WI38 (cell line): ENCODE measurements around the gene NANS.

Experiments used
- H3K4me3 ChIP-seq: 2 replicates; pipeline ENCODE4 v1.5.1; 2011; ENCODE audit warnings: low read depth, mild to moderate bottlenecking, control low read depth, low read length
- TF ChIP-seq, protein P1 (sequence below): IDR thresholded peaks from 2 replicates; pipeline ENCODE4 v1.5.1; 2012; ENCODE audit warnings: low read depth, mild to moderate bottlenecking, control low read depth, low read length

NANS gene

DNA sequence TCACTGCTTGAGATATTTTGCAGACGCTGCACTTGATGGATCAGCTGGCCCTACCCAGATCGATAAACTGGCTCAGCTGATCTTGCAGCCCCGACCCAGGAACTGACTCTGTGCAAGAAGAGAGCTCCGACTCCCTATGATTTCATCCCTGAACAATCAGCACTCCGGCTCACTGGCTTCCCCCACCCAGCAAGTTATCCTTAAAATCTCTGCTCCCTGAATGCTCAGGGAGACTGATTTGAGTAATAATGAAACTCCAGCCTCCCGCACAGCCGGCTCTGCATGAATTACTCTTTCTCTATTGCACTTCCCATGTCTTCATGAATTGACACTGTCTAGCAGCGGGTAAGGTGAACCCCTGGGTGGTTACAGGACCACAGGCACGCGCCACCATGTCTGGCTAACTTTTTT lies 16.9 kb upstream of the NANS start:
- TF ChIP-seq, protein P1, sequence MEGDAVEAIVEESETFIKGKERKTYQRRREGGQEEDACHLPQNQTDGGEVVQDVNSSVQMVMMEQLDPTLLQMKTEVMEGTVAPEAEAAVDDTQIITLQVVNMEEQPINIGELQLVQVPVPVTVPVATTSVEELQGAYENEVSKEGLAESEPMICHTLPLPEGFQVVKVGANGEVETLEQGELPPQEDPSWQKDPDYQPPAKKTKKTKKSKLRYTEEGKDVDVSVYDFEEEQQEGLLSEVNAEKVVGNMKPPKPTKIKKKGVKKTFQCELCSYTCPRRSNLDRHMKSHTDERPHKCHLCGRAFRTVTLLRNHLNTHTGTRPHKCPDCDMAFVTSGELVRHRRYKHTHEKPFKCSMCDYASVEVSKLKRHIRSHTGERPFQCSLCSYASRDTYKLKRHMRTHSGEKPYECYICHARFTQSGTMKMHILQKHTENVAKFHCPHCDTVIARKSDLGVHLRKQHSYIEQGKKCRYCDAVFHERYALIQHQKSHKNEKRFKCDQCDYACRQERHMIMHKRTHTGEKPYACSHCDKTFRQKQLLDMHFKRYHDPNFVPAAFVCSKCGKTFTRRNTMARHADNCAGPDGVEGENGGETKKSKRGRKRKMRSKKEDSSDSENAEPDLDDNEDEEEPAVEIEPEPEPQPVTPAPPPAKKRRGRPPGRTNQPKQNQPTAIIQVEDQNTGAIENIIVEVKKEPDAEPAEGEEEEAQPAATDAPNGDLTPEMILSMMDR: no peak
- H3K4me3 ChIP-seq: no peak overlapping the region

DNA sequence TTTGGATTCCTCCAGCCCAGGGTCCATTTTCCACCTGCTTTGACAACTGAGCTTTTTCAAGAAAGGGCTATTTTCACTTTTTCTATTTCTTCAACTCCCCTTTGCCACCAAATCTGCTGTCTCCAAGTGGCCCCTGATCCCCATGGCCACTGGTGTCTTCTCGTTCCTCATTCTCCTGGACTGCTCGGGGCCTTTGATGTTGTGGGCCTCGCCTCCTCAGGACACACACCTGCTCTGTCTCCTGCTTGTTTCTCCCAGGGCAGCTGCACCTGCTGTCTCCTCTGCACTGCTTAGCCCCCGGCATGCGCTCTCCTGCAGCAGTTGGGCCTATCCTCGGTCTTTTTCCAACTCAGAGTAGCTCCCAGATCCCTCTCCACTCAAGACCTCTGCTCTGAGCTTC lies 16.3 kb upstream of the NANS start:
- TF ChIP-seq, protein P1: no peak
- H3K4me3 ChIP-seq: no peak overlapping the region

DNA sequence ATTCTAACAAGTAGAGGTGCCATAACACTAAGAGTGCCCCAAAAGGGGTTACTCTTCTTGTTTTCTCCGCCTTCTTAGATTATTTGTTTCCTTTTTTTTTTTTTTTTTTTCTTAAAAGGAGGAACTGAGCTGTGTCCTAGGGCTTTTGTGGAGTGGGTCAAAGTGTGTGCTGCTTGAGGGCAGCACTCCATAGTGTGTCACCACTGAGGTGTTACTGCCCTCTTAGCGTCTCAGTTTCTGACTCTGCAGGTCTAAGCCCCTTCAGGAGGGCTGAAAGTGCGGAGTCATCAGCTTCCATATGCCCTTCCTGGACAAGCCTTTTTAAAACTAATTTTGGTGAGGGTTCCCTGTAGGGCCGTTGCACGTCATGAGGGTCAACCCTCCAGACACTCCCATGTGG lies 12.6 kb upstream of the NANS start:
- no peak overlapping the region for H3K4me3 ChIP-seq

DNA sequence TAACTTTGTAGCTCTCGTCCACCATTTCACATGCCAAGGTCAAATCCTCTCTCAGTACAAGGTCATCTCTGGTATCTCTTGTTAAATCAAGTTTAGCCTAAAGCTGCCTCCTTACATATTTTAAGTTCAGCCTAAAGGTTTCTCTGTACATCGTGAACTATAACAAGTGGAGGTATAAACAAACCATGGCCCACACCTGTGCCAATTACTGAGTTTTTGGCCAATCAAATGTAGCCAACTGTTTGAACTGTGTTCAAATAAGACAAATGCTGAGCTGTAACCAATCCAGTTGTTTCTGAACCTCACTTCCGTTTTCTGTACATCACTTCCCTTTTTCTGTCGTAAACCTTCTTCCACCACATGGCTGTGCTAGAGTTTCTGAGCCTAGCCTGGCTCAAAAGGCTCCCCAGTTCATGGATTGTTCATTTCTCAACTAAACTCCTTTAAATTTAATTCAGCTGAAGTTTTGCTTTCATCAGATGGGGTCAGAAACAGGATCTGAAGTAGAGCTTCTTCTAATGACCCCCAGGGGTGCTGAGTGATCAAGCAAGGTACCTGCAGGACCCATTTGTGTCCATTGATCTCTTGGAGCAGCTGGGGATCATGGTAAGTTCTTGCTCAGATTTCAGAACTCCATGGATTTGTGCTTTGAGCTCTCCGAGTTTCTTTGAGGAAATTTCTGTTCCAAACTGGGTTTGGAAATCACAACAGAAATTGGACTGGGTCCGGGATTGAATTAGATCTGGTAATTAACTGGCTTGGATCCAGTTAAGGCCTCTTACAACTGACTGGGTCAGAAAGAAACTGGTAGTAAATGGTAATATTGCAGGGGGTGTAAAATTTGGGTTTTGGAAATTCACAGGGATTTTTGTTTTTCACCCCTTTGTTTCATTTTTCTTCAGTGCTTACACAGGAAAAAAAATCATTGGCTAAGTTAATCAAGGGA lies 11.0 kb upstream of the NANS start:
- TF ChIP-seq, protein P1: no peak
- H3K4me3 ChIP-seq: no peak overlapping the region

More for the DNA sequence above, 12.6 kb upstream of the NANS start:
- TF ChIP-seq, protein P1: no peak

DNA sequence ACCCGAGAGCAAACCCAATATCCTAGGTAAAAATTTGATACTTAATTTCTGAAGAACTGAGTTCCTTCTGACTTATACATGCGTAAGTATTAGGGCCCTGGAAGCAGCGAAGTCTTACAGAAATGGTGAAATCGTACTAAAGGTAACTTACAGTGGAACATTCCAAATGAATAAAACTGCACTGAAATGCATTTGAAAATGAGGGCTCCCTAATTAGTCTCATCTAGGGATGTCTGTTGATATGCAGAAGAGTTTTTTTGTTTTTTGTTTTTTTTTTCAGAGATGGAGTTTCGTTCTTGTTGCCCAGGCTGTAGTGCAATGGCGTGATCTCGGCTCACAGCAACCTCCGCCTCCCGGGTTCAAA lies 10.4 kb upstream of the NANS start:
- TF ChIP-seq, protein P1: no peak
- H3K4me3 ChIP-seq: no peak overlapping the region

DNA sequence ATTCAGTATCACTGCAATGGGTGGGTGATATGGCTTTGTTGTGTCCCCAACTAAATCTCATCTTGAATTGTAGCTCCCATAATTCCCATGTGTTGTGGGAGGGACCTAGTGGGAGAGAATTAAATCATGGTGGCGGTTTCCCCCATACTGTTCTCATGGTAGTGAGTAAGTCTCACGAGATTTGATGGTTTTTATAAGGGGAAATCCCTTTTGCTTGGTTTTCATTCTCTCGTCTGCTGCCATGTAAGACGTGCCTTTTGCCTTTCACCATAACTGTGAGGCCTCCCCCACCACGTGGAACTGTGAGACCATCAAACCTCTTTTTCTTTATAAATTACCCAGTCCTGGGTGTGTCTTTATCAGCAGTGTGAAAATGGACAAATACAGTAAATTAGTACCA lies 9.5 kb upstream of the NANS start:
- H3K4me3 ChIP-seq: no peak overlapping the region

More for the DNA sequence above, 9.5 kb upstream of the NANS start:
- TF ChIP-seq, protein P1: no peak
